Activated CD4-positive, alpha-beta T cell treated with anti-CD3 and anti-CD28 coated beads, Interleukin-2, Interleukin-6, amounts not matched to agents 100 ng/mL and 50 ng/mL, durations not matched to agents 16 hours and 8 hours (primary cell): ENCODE data around the gene SKIL.
A peak's percentile ranks its signal among the peaks of the same experiment; 100 is the strongest.

Experiments used
- DNase-seq: peaks from one replicate; pipeline ENCODE4 v3.0.0-alpha.2; 2020

The SKIL gene

GRCh38 chr3:170413291-170413690 is 55.8 kb downstream of the SKIL start:
- DNase-seq, result no peak

- DNase-seq, result peak; percentile 69
Measured at GRCh38 chr3:170414202-170414663, 56.7 kb downstream of the SKIL start.

GRCh38 chr3:170417090-170417489 is 59.6 kb downstream of the SKIL start:
- DNase-seq, result no peak

- no peak for DNase-seq
Measured at GRCh38 chr3:170418422-170419398, 61.2 kb downstream of the SKIL start, which contains the start of gene CLDN11. CLDN11 (plus strand) TSS chr3:170418868; CDS start chr3:170419067, 199 bp downstream.

- DNase-seq, result no peak
Measured at GRCh38 chr3:170419557-170420087, 62.1 kb downstream of the SKIL start.

- DNase-seq, result no peak
Measured at GRCh38 chr3:170420307-170420821, 62.8 kb downstream of the SKIL start.

- no peak for DNase-seq
Measured at GRCh38 chr3:170421111-170421641, 63.7 kb downstream of the SKIL start.

- no peak for DNase-seq
Measured at GRCh38 chr3:170421758-170422157, 64.2 kb downstream of the SKIL start.

GRCh38 chr3:170423001-170423615 is 65.6 kb downstream of the SKIL start:
- no peak for DNase-seq

GRCh38 chr3:170424879-170425278 is 67.4 kb downstream of the SKIL start:
- no peak for DNase-seq

- no peak for DNase-seq
Measured at GRCh38 chr3:170425491-170426239, 68.2 kb downstream of the SKIL start.

GRCh38 chr3:170426240-170426797 is 68.8 kb downstream of the SKIL start:
- DNase-seq, result no peak

GRCh38 chr3:170428095-170428494 is 70.6 kb downstream of the SKIL start:
- DNase-seq, result no peak

- DNase-seq, result no peak
Measured at GRCh38 chr3:170429050-170429449, 71.5 kb downstream of the SKIL start.

- no peak for DNase-seq
Measured at GRCh38 chr3:170431054-170431453, 73.5 kb downstream of the SKIL start.

GRCh38 chr3:170432416-170432815 is 74.9 kb downstream of the SKIL start:
- DNase-seq, result no peak

- DNase-seq, result no peak
Measured at GRCh38 chr3:170436697-170437096, 79.2 kb downstream of the SKIL start.

GRCh38 chr3:170437176-170437575 is 79.7 kb downstream of the SKIL start:
- DNase-seq, result no peak

GRCh38 chr3:170437696-170438407 is 80.3 kb downstream of the SKIL start:
- DNase-seq, result no peak

- no peak for DNase-seq
Measured at GRCh38 chr3:170438836-170439235, 81.3 kb downstream of the SKIL start.

GRCh38 chr3:170440344-170440743 is 82.8 kb downstream of the SKIL start:
- no peak for DNase-seq
